HG02981 (cell line): Measurements from ENCODE around the gene PEAK3.

Experiments
- ATAC-seq: cut with Tn5 transposase; IDR thresholded peaks from one replicate; pipeline ENCODE4 v1.9.1; 2021; ENCODE audit warnings: mild to moderate bottlenecking, moderate library complexity; ENCODE audit not compliant: unreplicated experiment

PEAK3 gene

DNA sequence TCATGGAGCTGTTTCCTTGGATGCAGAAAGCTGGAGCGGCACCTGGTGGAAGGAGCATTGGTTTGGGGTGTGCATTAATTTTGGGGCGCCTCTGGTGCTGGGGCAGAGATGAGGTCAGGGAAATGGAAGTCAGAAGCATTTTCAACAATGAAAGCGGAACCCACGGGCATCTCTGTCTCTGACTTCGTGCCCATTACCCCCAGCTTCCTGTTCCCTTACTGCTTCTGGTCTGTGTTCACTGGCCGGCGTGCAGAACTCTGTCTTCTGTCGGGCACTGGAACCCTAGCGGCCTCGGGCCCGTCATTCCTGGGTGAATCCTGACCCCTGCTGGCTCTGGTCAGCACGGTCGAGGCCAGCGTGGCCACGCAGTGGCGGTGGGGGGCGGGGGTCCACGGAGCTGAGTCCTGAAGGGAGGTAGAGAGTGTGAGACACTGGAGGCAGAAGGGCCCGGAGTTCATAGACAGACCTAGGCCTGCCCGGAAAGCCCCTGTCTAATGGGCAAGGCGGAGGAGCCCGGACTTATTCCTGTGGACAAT lies 33.9 kb upstream of the PEAK3 start:
- no peak for ATAC-seq

- ATAC-seq: no peak
Measured at GRCh38 chr19:2315121-2315817, 33.3 kb upstream of the PEAK3 start.

DNA sequence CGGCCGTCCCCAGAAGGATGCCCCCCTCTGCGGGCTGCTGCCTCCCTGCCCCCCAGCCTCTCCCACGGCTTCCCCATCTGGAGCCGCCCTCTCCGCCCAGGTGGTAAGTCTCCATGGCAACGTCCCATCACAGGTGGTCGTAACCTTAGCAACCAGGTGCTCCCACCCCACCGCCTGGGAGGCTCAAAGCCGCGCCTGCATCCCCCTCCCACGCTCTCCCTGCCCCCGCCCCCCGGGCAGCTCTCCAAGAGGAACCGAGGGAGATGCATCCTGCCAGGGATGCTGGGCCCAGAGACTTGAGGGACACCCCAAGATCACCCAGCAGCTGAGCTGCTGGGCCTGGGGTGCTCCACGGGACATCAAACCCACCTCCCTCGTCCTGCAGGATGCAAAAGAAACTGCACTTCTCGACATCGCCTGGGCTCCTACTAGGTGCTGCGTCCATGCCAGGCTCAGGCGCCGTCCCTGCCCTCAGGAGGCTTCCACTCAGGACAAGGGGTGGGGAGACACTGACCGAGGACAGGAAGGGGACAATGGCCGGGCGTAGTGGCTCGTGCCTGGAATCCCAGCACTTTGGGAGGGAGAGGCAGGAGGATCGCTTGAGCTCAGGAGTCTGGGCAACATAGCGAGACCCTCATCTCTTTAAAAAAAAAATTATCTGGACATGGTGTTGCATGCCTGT lies 31.0 kb upstream of the PEAK3 start:
- no peak for ATAC-seq

DNA sequence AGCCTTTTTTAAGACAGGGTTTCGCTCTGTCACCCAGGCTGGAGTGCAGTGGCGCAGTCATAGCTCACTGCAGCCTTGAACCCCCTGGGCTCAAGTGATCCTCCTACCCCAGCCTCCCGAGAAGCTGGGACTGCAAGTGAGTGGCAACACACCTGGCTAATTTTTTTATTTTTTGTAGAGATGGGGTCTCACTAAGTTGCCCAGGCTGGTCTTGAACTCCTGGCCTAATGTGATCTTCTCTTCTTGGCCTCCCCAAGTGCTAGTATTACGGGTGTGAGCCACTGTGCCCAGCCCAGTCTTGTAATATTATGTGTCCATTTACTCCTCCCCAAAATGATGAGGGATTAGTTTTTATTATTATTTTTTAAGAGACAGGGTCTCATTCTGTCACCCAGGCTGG lies 29.1 kb upstream of the PEAK3 start:
- ATAC-seq: no peak

GRCh38 chr19:2309734-2310362 lies 27.9 kb upstream of the PEAK3 start:
- no peak for ATAC-seq

DNA sequence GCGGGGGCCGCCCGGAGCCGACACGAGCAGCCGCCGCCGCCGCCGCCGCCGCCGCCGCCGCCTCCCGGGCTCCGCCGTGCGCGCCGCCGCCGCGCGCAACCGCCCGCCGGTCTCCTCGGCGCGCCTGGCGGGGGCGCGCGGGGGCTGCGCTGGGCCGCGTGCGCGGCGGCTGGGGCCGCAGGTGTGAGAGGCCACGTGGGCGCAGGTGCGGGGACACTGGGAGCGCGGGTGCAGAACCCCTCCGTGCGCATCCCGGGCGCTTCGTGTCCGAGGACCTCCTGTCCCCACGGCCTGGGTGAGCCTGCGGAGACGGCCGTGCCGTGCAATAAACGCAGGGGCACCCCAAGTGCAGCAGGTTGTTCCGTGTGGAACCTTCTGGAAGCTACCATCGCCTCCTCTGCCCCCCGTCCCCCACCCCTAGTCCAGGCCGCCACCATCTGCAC lies 26.2 kb upstream of the PEAK3 start, which contains the start of gene LINGO3:
Gene LINGO3 (minus strand): TSS at position 41 of the 443 bp plus-strand sequence. CDS start 16,378 bp downstream, outside the sequence.
- no peak for ATAC-seq

DNA sequence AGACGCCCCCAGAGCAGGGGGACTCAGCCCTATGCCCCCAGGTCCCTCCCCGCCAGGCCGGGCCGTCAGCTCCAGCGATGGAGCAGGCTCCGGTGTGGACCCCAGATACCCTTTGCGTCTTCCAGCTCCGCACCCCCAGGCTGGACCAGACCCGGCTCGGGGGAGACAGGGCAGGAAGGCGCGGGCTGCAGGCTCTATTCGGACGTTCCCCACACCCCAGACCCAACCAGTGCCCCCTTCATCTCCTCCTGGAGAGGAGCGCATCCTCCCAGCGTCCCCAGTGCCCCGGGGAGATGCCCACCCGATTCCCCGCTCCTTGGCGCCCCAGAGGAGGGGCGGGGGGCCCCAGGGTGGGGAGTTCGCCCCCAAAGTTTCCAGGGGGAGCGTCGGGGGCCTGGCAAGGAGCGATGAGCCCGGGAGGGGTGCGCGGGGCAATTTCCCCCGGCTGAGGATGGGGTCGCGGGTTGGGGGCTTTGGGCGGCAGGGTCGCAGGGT lies 25.6 kb upstream of the PEAK3 start:
- no peak for ATAC-seq

GRCh38 chr19:2306971-2307370 lies 25.0 kb upstream of the PEAK3 start:
- no peak for ATAC-seq

- ATAC-seq: no peak
Measured at GRCh38 chr19:2306281-2306806, 24.4 kb upstream of the PEAK3 start.

GRCh38 chr19:2305452-2306280 lies 23.7 kb upstream of the PEAK3 start:
- no peak for ATAC-seq

GRCh38 chr19:2303211-2303798 lies 21.3 kb upstream of the PEAK3 start:
- no peak for ATAC-seq

DNA sequence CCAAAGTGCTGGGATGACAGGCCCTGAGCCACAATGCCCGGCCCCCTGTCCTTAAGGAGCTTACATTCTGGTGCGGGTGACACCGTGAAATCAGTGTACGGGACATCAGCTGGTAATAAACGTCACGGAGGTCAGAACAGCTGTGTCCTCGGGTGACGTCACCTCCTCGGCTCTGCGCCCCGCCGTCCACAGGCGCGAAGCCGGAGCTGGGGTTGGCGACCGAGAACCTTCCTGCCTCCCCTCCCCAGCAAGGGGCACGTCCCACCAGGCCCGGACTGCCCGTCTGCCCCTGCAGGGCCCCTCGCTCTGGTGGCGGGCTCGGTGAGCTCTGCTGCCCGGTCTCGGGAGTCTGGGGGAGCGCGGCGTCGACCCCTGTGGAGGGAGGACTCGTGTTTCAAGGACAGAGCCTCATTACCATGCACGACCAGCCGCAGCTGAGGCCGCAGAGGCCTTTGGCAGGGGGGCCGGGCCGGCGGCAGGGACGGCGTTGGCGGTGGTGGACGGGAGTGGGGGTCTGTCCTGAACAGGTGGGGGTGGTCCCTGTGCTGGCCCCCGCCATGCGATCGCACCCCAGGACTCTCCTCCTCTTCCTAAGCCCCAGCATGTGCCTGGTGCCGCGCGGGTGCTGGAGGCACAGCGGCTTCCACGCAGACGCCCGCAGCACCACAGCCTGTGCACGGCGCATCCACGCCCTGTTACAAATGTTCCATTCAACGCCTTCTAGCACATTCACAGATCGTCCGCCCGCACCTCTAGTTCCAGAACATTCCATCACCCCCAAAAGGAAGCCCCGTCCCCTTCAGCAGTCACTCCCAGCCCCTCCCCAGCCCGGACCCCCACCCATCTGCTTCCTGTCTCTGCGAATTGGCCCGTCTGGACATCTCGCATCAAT lies 20.6 kb upstream of the PEAK3 start:
- no peak for ATAC-seq

DNA sequence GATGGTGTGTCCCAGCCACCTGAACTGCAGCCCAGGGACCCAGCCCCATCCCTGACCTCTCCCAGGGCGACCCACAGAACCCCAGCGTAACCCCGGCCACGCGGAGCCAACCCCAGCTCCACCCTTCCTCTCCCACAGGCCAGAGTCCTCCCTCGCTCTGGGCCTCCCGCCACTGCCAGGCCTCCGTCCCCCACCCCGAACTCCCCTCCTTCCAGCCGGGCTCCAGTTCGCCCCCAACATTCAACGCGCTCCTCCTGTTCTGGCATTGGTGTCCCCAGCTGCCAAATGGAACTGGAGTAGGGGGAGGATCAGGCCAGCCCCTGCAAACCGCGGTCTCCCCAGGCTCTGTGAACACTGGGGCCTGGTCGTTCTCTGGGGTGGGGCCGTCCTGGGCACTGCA lies 18.6 kb upstream of the PEAK3 start:
- ATAC-seq: no peak

DNA sequence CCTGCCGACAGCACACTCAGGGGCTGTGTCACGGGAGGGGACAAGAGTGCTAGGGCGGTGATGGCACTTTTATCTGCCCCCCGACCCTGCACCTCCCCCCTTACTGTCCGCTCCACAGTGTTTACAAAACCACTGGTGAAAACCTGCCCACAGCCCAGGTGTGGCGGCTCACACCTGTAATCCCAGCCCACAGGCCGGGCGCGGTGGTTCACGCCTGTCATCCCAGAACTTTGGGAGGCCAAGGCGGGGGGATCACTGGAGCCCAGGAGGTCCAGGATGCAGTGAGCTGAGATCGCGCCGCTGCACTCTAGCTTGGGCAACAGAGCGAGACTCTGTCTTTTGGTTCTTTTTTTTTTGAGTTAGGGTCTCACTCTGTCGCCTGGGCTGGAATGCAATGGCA lies 14.2 kb upstream of the PEAK3 start:
- ATAC-seq: no peak

GRCh38 chr19:2294687-2295335 lies 12.8 kb upstream of the PEAK3 start:
- no peak for ATAC-seq

GRCh38 chr19:2291185-2291751 lies 9.3 kb upstream of the PEAK3 start:
- no peak for ATAC-seq

DNA sequence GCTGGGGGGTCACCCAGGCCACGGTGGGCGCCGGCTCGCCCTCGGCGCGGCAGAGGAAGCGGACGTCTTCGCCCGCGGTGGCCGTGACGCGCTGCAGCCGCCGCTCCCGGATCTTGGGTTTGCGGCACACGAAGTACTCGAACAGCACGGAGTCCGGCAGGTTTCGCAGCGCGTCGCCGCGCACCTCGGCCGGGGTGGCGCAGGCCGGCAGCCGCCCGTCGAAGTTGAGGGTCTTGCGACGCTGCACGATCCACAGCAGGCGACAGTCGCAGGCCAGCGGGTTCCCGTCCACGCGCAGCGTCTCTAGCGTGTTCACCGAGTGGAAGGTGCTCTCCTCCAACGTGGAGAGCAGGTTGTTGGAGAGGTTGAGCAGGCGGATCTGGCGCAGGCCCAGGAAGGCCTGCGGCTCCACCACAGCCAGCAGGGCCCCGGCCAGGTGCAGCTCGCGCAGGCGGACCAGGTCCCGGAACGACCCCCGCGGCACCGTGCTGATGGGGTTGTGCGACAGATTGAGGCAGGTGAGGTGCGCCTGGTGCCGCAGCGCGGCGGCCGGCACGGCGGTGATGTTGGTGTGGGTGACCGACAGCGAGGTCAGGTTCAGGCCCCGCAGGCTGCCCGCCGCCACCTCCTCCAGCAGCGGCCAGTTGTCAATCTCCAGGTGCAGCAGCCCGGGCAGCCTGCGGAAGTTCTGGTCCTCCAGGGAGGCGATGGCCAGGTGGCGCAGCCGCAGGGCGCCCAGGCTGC lies 8.6 kb upstream of the PEAK3 start:
- ATAC-seq: no peak
